Muscle of back (tissue), 13 donors: ENCODE data around the gene ZDHHC9. TPM values are rescaled to one million over a fixed set of nuclear protein-coding genes. Genes with fewer than 3 reads are reported as not detected.
A peak's percentile ranks its signal among the peaks of the same experiment; 100 is the strongest.
"Not testable (repeated sequence)": the region's sequence is repeated elsewhere in the genome, so short reads cannot be mapped to it uniquely, and the experiment has no call there.

Source experiments
- DNase-seq, 3 donors: peaks; one replicate each; pipeline versions ENCODE4 v3.0.0 to v3.0.0-alpha.2; 2013
- long read RNA-seq, 9 donors: transcript quantifications; one replicate each; lab custom pipeline, GENCODE V29; 2026
- polyA plus RNA-seq, 10 donors: library from polyadenylated mRNA; unstranded; fragments of 120-200 nt; gene quantifications; one replicate each; pipeline ENCODE4 v1.2.1, GENCODE V29; 2013; ENCODE audit not compliant: insufficient read length in 10 of 10

ZDHHC9 gene
- polyA plus RNA-seq = 10 to 100 TPM; 30.1 to 39.0 (median 35.0) TPM
- long read RNA-seq, donor 1, full-length matches to known transcripts = 2 of 2 reads
- long read RNA-seq, donor 1, partial matches to known transcripts = 0 of 2 reads
- long read RNA-seq, donor 1, other reads (novel, unspliced or antisense) = 0 of 2 reads
- long read RNA-seq, donor 2, full-length matches to known transcripts = 6 of 6 reads
- long read RNA-seq, donor 2, partial matches to known transcripts = 0 of 6 reads
- long read RNA-seq, donor 2, other reads (novel, unspliced or antisense) = 0 of 6 reads
- long read RNA-seq, donor 3 = 0 reads
- long read RNA-seq, donor 4, full-length matches to known transcripts = 8 of 8 reads
- long read RNA-seq, donor 4, partial matches to known transcripts = 0 of 8 reads
- long read RNA-seq, donor 4, other reads (novel, unspliced or antisense) = 0 of 8 reads
- long read RNA-seq, donor 5, full-length matches to known transcripts = 7 of 7 reads
- long read RNA-seq, donor 5, partial matches to known transcripts = 0 of 7 reads
- long read RNA-seq, donor 5, other reads (novel, unspliced or antisense) = 0 of 7 reads
- long read RNA-seq, donor 6, full-length matches to known transcripts = 11 of 11 reads
- long read RNA-seq, donor 6, partial matches to known transcripts = 0 of 11 reads
- long read RNA-seq, donor 6, other reads (novel, unspliced or antisense) = 0 of 11 reads
- long read RNA-seq, donor 7, full-length matches to known transcripts = 3 of 3 reads
- long read RNA-seq, donor 7, partial matches to known transcripts = 0 of 3 reads
- long read RNA-seq, donor 7, other reads (novel, unspliced or antisense) = 0 of 3 reads
- long read RNA-seq, donor 8, full-length matches to known transcripts = 3 of 3 reads
- long read RNA-seq, donor 8, partial matches to known transcripts = 0 of 3 reads
- long read RNA-seq, donor 8, other reads (novel, unspliced or antisense) = 0 of 3 reads
- long read RNA-seq, donor 9 = 0 reads

DNA sequence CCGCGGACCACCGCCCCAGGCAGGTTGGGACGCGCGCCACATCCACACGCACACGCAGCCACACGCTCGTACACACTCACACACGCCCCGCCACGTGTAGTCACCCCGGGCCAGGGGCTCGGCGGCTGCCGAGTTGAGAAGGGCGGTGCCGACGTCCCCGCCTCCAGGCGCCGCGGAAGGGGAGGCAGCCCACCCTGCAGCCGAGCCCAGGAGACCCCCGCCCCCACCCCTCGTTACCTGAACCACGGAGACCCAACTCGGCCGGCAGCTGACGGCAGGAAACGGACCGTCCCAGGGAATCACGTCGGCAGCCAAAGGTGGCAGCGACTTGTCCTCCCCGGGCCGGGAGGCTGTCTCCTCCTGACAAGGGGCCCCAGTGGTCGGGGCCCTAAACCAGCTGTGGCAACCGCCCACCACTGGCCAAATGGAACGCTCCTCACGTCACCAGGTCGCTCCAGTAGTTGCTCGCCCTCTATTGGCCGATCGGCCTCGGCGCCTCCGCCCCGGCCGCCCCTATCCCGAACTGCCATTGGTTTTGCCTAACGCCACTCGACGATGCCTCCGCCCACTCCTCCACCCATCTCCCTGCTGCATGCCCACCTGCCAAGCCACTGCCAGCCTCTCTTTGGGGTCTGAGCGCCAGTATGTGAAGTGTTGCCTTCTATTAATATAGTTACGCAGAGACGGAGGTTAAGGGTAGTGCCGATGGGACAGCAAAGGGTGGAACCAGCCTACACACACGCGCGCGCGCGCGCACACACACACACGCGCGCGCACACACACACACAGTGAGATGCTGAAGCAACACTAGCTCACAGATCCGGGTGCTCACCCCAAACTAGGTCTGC, at the start of gene ZDHHC9:
ZDHHC9 (minus strand) TSS at position 428 of the 848 bp plus-strand sequence. CDS start 1,941 bp downstream, outside the sequence.
- peak; percentile 85 to 95 (median 90) for DNase-seq

DNA sequence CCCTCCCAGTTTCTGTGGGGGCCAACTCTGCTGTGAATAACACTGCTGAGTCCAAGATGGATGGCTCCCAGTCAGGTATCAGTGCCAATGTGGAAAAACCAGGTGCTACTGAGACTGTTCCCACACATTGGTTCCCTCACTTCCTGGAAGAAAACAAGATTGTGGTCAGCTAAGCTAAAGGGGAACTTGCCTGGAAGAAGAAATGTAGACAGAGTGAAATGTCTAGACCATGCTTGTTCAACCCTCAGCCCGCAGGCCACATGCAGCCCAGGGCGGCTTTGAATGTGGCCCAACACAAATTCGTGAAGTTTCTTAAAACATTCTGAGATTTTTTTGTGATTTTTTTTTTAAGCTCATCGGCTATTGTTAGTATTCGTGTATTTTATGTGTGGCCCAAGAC, 33.7 kb upstream of the ZDHHC9 start:
- DNase-seq = no peak

DNA sequence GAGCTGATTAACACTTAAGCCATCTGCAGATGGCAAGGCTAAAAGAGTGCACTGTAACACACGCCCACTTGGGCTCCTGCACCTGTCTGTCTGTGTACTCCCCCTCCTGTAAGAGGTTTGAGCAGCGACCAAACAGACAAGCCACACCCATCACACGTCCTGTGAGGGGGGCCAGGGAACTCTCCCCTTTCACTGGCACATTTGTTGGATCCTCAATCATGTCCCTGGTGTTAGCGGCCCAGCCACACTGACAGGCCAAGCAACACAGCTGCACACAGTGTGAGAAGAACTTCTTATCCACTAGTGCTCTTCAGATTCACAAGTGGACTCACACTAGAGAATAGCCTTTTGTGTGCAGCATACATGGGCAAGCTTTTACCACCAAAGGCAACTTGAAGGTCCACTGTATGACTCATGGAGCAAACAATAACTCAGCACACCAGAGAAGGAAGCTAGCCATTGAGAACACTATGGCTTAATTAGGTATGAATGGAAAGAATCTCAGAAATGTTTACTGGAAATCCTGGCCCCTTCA, 33.2 kb upstream of the ZDHHC9 start:
- peak; percentile 14 to 41 (median 15) for DNase-seq

DNA sequence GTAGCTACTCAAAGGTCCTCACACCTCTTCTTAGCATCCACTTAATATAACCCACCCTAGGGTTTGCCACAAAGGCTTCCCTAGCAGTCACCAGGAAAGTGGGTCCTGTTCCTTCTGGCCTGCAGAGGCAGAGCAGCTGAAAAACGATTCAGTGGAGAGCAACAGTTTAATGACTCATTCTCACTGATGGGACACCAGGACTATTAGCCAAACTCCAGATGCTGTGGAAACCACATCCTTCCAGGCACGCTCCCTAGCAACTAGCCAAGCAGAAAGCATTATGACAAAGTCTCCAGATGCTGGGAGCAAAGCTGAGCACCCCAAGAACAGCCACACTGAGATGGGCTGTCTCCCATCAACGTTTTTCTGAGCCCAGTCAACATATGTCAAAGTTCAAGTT, 32.0 kb upstream of the ZDHHC9 start:
- DNase-seq = peak in 1 of 3 donors; percentile 16

DNA sequence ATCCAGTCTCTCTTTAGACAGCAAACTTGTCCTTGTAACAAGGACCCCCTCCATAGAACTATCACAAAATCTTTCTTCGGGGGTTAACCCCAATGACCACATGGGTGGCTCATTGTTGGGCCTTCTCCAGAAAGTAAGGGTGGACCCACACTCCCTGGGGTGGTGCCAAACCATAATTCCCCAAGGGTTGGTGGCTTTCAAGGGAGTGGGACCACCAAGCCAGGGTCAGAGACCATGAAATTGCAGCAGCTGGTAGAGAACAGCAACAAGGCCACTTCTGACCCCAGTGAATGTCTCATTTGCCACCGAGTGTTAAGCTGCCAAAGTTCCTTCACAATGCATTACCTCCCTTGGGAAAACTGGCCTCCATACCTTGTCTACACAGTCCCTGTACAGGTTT, 28.8 kb upstream of the ZDHHC9 start:
- no peak for DNase-seq

DNA sequence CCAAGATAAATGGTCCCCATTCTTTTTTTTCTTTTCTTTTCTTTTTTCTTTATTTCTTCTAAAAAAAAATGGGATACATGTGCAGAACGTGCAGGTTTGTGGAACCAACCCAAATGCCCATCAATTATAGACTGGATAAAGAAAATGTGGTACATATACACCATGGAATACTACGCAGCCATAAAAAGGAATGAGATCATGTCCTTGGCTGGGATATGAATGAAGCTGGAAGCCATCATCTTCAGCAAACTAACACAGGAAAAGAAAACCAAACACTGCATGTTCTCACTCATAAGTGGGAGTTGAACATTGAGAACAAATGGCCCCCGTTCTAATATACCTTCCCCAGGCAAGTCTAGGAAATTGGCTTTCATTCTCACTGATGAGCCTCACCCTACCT, 22.6 kb upstream of the ZDHHC9 start:
- not testable (repeated sequence) for DNase-seq

DNA sequence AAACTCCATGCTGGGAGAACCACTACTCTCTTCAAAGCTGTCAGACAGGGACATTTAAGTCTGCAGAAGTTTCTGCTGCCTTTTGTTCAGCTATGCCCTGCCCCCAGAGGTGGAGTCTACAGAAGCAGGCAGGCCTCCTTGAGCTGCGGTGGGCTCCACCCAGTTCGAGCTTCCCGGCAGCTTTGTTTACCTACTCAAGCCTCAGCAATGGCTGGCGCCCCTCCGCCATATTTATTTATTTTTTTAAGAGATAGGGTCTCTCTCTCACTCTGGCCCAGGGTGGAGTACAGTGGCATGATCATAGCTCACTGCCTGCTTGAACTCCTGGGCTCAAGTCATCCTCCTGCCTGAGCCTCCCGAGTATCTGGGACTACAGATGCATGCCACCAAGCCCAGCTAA, 15.4 kb upstream of the ZDHHC9 start:
- DNase-seq = not testable (repeated sequence)

DNA sequence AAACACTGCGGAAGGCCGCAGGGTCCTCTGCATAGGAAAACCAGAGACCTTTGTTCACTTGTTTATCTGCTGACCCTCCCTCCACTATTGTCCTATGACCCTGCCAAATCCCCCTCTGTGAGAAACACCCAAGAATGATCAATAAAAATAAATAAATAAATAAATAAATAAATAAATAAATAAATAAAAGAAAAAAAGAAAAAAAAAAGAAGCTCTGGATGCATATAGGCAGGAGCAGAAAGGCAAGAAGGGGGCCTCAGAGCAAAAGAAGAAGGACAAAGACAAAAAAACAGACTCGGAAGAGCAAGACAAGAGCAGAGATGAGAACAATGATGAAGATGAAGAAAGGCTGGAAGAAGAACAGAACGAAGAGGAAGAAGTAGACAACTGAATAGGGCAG, 8.1 kb upstream of the ZDHHC9 start:
- not testable (repeated sequence) for DNase-seq

DNA sequence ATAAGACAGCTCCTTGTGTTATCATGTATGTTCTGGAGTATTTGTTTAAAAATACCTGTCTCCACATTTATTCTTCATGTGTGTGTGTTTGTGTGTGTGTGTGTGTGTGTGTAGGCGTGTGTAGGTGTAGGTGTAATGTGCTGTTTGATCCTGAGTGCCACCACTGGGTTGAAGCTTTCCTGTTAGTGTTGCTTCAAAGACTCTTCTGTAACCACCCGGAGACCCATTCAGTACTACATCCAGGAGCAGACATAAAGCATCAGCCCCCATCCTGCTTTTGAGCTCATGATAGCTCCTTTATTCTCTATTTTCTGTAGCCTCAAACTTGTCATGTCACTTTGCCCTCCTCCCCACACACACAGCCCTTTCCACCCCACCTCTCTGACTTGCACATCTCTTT, 3.0 kb upstream of the ZDHHC9 start:
- DNase-seq = no peak

DNA sequence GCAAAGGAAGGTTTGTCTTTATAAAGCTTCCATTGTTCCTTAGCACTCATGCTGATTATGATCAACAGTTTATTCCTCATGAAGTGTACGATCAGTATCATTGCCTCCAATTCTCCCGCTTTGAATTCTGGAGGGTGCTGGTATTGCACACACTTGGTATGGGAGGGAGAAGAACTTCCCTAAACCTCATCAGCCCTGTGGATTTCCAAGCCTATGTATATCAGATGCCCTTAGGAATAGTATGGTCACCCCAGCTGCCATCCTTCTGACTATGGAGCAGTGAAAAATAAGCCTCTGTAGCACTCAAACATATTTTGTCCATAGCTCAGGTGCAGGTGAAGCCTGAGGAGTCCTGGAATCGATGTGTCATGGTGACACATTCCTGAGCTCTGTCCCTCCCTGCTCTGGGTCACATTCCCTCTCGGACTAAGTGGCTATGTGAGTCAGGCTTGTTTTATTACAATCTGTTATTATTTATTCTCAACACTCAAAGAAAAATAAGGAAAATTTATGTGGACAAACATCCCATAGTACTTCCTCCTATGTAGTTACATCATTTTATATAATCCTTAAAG, 2.0 kb upstream of the ZDHHC9 start:
- DNase-seq = no peak

DNA sequence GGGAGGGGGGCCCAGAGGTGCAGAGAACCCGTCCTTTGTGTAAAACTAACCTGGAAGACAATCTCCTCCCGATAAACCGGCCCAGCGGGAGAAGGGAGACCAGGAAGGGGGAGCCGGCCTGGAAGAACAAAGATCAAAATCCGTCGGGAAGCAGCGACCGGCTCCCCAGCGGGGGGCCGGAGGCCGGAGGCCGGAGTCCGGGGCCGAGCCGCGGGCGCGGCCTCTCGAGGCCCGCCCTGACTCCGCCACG, 552 bp downstream of the ZDHHC9 start:
- DNase-seq = no peak

DNA sequence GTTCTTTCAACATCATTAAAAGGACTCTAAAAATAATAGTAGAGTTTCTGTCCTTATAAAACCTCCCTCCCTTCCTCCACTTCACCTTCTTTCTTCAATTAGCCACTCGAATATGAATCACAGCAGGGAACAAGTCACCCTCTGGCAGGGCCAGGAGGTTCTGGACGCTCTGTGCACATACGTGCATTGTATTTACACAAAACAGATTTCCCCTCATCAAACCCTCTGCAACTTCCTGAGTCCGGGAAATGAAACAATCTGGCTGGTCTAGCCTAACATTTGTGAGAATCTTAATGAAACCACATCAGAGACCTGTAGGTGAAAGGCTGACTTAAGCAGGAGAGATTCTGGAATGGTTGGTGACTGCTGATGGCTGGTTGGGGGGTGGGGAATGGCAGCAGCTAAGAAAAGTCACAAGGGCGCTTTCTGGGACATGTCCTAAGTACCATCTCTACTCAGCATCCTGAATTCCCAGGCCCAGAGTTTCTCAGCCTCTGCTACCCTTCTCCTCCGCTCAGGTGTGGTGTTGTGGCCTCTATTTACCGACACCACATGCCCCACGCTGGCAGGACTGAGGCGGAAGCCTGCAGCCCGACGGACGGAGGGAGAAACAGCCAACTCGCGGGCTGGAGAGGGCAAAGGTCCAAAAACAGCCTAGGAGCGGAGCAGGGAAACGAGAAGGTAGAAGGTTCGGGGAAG, 1.0 kb downstream of the ZDHHC9 start:
- peak in 2 of 3 donors; percentile 16 to 52 for DNase-seq

DNA sequence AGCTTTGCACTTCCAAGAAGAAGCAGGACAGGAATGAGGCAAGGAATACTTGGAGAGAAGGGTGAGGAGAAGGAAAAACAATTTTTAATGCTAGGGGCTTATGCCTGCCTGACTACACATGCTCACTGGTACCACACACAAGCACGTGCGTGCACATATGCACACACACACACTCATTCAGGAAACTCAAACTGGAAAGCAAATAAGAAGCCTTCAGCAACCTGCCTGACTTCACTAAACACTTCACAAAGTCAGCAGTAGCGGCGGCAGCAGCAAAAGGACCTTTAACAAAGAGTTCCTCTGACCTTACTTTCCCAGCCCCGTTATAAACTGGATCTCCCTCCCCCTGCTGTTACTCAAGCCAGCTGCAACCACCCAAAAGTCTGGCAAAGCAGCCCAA, 3.3 kb downstream of the ZDHHC9 start:
- DNase-seq = peak in 1 of 3 donors; percentile 12

DNA sequence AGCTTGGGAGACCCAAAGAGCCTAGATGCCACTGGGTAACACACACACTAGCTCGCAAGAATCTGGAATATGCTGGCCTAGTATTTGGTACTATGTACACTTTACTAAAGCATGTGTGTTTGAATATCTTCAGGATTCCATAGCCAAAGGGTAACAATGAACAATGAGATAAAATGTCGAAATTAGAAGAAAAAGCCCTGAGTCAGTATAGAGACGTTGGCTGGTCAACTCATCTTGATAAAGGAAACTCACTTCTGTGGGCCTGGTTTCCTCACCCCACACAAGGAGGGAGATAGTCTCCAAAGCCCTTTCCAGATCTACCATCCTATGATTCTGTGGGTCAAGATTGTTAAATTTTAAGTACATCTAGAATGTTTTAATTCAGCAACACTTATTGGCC, 6.9 kb downstream of the ZDHHC9 start:
- DNase-seq = no peak

DNA sequence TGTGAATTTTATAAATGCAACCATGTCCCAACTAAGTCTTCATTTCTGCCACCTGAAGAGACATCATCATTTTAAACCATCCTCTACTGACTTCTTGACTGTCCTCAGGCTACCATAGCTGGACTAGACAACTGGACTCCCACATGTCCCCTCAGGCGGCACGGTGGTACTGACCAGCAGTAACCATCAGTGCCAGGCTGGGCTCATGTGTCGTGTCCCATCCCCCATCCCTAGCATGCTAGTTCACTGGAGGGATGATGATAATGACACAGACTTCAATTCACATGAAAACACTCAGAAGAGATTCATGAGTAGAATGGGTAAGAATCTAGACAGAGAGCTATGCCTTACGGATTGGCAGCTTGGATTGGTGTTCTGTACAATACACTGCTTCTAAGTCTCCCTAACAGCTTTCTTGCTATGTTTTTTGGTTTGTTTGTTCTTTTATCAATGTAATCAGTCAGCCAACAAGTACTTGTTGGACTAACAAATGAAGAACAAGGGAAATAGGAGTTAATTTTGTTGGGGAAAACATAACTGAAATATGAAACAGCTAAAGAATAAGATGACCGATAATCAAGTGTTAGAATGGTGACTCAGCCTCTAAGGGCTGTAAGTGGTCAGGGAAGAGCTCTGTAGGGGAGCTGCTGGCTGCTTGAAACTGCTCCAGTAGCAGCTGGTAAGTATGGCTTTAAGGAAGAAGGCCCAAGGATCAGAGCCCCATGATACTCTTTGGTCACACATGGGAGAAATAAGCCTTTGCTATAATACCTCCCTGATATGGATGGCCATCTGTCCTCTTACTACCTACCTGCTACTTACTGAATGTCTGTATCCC, 10.3 kb downstream of the ZDHHC9 start:
- no peak for DNase-seq

DNA sequence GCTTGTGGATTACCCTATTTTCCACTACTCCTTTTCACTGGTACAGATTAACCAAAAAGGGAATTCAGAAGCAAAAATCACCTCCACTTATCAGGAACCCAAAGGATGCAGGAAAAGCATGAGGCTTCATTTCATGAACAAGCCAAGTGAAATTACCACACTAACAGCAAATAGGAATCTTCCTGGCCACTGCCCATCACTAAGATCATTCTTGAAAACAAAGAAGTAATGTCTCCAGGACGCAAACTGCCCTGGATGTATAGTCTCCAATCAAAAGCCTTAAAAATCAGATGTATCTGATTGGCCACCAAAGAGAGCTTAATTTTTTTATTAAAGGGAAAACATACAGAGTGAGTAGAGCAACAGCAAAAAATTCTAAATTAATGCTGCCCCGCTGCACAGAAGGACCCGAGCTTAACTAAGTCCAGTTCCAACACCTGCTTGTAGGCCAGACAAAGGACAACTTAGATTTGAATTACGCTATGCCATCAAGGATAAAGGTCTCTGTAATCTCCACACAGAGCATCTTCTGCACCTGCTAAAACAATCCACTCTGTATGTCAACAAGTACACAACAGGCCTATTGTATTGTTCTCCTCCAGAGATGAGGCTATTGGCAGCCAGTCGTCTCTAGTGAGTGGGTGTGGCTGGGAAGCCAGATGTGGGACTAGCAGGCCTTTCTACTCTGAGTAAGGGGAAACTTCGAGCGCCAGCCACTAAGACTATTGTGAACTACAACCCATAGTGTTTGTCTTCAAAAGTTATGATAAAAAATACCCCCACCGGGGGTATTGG, 12.4 kb downstream of the ZDHHC9 start:
- DNase-seq = peak in 2 of 3 donors; percentile 52 to 84

DNA sequence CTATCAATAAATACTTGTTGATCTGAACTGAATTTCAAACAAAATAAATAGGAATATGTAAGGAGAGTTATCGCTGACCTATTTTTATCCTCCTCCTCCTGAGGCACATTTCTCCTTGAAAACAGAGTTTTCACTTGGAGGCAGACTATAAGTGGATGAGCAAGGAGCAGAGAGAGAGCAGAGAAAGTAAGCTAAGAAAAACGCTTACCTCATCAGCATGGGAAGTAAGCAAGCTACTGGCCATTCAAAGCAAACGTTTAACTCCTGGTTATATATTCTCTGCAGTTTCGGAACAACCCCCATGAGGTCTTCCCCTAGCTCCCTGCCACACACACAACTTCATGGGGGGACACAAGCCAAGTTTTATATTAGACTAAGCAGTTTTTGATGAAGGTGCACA, 13.2 kb downstream of the ZDHHC9 start:
- DNase-seq = peak in 2 of 3 donors; percentile 12 to 45

DNA sequence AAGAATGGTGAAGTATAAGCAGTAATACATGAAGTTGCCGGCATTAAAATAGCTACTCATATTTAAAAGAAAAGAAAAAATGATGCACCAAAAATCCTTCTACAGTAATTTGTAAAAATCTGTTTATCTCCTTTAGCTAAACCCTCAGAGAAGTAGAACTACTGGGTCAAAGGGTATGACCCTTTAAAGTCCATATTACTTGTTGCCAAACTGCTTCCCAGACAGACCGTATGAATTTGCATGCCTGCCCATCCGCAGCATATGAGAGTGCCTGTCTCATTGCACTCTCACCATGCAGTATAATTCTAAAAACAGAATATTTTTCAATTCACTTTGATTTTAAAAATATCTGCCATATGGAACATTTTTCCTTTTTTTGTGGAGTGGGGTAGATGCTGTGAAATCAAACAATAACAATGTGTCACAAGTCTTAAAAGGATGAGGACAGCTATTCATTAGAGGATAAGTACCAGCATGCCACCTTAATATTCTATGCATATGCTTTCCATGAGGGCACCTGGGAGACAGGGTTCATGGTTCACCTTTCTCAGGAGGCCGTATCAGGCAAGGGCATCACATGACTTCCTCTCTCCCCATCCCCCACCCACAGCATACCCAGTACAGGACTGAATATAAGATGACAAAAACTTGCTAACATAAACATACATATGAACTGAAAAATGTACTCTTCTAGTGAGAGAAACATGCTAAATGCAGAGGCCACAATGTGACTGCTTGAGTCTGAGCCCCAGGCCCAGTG, 17.8 kb downstream of the ZDHHC9 start:
- no peak for DNase-seq
